Activated CD8-positive, alpha-beta memory T cell treated with anti-CD3 and anti-CD28 coated beads, Interleukin-2, amount 50 U/mL, for 48 hours (primary cell): Measurements from ENCODE around the gene PARN.
"Not testable (repeated sequence)": the region's sequence is repeated elsewhere in the genome, so short reads cannot be mapped to it uniquely, and the experiment has no call there.

Experiments used
- DNase-seq: peaks from one replicate; pipeline ENCODE4 v3.0.0-alpha.2; 2020

PARN gene

DNA sequence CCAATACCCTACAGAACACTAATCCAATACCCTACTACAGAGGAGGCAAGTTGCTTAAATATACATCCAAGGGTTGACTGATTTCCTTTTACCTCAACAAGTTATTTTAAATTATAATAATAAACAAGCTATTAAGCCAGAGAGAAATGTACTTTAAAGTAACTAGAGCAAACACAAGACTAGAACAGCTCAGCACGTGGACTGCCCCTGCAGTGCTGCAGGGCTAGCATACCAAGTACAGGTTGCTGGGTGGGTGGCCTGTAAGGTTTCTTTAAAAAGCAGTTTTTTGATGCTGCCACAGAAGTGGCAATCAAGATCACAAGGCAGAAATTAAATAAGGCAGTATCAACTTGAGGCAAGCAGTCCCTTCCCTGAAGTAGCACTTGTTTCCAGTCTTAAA is 63.5 kb downstream of the PARN start:
- DNase-seq: no peak

DNA sequence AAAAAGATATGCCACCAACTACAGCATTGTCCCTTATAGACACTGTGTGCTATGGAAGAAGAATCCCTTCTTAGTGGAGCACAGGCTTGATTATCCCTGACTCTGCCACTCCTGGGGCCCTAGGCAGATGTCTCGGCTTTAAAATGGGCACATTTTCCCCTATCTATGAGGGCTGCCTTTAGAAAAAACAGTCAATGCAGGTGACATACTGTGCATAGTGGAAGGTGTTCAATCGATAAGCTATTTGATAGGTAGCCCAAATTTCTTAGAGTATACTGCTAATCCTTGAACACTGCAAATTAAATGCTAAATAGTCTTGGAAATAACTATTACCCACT is 64.4 kb downstream of the PARN start:
- no peak for DNase-seq

DNA sequence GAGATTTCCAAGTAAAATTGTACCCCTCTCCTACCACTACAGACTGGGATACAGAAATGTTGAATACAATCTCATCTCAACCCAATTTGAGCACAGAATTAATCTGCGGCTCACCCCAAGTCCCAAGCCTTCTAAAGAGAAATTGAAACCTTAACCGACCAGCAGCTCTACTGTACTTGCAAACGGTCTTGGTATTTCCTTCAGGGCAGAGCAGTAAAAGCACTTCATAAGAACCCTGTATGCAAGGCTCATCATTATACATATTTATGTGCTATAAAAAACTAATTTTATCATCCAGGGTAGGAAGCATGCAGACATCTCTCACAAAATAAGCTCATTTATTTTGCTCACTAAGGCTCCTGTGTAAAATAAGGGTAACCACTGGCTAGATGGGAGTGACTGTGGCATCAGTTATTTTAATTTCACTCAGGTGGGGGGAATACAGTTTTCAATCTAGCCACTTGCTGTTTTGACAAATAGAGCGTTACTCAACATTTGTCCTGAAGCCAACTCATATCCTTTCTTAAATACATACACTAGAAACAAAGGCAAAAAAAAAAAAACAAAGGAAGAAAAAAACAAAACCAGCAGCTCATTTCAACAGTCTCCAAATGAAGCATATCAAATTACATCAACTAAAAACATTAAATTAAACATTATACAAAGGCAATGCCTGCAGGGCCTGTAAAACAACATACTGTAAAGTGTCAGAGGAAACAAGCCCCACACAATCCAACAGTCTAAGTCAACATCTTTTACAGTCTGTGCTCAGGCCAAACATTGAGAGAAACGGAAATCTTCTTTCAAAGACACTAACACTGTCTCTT is 65.0 kb downstream of the PARN start:
- DNase-seq: no peak

DNA sequence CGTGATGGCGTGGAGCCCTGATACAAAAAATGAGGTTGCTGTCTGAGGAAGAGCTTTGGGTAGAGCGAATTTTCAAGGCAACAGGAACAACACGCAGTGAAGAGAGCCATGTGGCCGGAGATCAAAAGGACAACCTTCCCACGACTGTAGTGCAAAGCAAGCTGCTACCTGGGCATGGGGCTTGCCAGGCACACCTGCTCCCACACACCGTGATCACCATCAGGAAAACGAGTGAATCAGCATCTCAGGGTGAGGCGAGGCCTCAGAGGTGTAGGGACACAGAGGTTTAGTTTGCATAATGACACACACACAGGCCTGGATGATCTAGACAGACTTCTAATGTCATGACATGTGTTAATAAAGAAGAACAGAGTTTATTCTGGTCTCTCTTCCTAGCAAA is 65.7 kb downstream of the PARN start:
- no peak for DNase-seq

DNA sequence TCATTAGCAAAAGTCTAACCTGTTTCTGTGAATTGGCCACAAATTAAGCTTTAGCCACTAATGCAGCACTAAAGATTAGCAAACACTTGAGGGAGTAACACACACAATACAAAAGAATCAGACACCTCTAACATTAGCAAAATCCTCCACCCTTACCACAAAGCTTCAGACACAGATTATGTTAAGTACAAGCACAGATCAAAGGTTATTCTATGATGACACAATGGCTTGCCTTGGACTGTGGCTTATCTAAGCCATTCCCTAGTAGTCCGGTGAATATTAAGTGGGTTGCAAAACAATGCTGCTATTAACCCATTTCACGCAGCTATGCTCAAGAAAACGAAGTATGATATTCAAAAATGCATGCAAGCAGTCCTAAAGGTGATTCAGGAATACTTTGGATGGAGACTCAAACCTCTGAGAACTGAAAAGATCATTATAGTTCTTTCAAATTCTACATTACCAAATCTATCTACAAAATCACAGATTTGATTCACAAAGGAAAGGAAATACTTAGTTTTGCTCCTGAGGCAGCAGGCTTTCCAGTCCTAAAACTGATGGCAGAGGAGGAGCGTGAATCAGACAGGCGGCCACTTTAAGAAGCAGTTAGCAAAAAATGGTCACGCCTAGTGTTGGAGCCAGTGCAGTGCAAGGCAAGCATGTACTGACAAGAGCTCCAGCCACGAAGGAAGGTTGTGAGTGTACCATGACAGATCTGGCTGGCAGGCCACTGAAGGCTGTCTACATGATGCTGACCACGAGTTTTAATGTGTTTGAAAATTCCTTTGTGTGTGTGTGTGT is 67.2 kb downstream of the PARN start:
- DNase-seq: no peak

DNA sequence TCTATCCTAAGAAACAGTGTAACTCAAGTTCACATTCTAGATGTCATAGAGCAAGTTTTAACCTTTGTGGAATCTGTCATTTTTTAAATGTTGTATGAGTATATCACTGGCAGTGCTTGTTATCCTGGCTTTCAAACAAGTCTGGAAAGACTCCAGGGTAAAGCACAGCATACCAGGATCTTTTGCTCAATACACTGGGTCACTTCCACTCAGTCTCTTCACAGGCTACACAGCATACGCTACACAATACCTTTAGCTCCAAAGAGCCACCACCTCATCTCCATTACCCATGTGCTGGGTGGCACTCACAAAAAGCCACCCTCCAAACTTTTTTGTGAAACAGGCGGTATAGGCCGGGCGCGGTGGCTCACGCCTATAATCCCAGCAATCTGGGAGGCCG is 69.5 kb downstream of the PARN start:
- no peak for DNase-seq

DNA sequence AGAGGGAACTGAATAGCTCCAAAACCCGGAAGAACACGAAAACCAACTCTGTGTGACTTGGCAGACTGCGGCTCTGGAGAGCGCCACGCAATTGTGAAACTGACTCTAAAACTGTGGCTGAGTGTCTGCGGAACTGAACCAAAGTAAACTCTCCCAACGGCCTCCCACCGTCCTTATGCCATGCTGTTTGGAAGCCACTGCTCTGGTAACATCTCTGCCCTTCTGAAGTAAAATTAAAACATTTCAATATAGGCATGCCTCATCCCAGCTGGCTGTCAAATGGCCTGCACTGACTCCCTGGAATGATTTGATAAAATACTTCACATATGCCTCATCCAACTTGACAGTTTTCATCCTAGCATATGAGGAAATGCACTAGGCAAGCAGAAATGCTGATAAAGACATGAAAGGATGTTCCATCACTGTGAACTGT is 70.2 kb downstream of the PARN start:
- DNase-seq: no peak

DNA sequence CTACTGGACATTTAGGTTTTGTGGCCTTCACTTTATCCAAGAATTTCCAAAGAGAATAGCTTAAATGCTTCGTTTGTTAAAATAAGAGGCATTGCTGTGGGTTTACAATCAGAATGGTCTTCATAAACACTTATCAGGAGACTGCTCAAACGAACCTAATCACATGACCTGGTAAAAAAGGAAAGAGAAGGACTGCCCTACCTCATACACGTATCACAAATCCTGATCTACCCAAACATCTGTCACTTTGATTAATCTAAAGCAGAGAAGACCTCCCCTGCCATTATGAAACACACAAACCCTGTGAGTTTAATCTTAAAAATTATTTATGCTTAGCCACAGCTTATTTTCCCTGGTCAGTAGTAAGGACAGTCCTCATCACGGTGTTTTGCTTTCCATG is 76.6 kb downstream of the PARN start:
- no peak for DNase-seq

DNA sequence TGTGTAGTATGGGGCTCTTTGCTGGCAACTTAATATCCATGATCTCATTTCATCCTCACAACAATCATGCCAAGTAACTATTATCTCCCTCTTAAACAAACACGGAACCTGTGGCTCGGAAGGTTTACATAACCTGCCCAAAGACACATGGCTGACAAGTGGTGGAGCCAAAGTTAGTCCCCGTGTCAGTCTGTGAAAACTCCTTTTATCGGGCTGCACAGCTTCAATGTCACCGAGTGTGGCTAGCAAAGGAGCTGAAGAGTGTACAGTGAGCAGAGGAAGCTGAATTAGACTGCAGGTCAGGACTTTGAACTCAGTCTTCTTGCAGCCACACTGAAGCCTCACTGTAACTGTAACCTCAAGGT is 80.3 kb downstream of the PARN start:
- no peak for DNase-seq

DNA sequence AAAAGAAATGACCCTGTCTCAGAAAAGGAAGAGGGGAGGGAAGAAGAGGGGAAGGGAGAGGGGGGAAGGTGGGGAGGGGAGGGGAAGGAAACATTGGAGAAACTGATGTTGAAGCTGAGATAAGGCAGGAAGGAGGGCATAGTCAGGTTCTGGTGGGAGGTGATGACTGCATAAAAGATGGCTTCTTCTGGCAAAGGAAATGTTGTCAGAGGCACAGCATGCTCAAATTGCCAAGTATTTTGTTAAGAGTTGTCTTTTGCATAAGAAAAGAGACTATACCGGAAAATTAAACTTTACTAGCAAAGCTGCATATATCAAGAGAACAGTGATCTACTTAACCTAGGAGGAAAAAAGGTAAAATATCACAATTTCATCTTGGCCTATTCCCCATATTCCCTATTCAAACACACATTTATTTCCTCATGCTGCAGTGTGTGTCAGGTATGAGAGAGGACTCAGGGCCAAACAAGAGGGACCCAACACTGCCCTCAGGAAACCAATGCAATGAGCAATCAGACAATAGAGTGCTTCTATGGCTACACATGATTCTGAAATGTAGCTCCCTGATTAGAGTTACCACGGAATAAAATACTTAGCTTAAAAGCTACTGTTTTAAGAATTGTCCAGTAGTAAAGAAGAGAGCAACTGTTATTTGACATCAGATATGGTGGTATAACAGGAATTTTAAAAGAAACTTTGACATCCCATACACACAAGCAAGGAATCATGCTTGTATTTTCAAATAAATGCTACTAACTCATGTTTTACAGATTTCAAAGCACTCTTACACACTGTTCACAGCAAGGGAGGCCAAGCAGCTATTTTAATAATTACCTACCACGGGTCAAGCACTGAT is 80.9 kb downstream of the PARN start:
- DNase-seq: no peak

DNA sequence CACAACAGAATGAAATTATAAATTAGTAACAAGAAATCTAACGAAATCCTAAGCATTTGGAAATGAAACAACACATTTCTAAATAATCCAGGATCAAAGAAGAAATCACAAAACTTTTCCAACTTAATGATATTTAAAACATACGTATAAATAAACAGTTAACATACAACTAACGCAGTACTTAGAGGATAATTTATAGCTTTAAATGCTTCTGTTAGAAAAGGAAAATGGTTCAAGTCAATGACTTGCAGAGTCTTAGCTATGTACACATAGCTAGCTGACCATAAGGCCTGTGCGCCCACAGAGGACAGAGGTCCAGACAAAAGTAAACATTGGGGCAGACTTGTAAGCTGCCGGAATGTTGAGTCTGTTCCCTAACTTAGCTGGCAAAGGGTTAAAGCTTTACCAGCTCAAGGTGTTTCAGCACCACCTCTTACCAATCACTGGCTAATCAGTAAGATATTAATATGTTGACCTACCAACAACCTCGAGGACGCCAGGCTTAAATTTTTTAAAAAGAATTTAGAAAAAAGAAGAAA is 84.6 kb downstream of the PARN start:
- DNase-seq: no peak

DNA sequence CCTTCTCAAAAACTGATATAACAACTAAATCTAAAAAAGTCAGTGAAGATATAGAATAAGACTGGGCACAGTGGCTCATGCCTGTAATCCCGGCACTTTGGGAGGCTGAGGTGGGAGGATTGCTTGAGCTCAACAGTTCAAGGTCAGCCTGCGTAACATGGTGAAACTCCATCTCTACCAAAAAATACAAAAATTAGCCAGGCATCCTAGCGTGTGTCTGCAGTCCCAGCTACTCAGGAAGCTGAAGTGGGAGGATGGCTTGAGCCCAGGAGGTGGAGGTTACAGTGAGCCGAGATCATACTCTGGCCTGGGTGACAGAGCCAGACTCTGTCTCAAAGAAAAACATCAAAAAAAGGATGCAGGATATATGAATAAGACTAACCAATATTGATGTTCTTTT is 85.2 kb downstream of the PARN start:
- not testable (repeated sequence) for DNase-seq

DNA sequence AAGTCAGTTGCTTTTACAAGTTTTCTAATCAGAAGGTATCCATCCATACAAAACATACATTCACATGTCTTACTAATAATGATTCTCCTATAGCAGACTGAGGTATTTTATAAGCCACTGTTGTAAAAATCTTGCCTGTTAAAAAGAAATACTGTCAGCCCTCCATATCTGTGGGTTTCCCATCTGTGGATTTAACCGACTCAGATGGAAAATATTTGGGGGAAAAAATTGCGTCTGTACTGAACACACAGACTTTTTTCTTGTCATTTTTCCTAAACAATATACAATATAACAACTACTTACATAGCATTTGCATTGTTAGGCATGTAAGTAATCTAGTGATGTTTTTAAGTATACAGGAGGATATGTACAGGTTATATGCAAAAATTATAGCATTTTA is 90.4 kb downstream of the PARN start:
- no peak for DNase-seq

DNA sequence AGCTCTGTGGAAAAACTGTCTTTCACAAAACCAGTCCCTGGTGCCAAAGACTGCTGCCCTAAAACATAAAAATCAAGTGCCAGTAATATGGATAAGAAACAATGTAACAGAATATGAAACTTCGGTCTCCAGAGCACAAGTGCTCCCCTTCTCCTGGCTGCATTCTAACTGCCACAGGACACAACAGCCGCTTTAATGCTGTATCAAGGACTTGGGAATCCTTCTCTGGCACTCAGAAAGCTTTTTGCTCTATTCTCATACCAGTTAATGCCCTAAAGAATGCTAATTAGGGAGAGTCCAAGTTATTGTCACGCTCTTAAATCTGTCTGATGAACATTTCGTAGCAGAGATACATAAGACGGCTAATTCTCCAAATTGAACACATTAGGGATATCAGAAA is 90.9 kb downstream of the PARN start:
- no peak for DNase-seq

DNA sequence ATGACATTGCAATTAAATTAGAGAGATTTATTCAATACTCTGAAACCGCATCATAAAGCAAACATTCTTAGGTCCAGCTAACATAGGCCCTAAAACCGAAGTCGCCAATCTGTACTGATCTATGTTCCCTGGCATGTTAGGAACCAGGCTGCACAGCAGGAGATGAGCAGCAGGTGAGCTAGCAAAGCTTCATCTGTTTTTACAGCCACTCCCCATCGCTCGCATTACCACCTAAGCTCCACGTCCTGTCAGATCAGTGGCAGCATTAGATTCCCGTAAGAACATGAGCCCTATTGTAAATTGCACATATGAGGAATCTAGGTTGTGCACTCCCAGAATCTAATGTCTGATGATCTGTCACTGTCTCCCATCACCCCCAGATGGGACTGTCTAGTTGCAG is 91.5 kb downstream of the PARN start:
- no peak for DNase-seq

DNA sequence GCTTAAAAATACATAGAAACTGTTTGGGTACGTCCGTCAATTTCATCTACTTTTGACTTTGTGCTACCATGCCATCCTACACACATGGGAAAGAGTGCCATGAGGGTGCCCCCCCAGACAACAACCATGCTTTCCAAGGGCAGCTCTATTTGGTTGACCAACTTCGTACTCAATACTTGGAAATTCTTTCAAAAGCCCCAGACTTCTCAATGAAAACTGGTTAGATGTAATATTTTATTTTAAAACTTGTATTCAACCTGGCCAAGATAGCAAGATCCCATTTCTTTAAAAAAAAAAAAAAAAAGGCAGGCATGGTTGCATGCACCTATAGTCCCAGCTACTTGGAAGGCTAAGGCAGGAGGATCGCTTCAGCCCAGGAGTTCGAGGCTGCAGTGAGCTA is 98.4 kb downstream of the PARN start:
- DNase-seq: no peak

DNA sequence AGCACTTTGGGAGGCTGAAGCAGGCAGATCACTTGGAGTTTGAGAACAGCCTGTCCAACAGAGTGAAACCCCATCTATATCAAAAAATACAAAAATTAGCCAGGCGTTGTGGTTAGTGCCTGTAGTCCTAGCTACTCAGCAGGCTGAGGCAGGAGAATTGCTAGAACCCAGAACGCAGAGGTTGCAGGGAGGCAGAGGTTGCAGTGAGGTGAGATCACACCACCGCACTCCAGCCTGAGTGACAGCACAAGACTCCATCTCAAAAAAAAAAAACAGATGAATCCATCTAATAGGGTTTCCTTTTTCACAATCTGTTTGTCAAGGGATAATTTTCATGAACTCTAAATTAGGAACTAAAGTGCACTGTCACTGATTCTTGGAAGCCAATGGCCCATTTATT is 99.0 kb downstream of the PARN start:
- no peak for DNase-seq

DNA sequence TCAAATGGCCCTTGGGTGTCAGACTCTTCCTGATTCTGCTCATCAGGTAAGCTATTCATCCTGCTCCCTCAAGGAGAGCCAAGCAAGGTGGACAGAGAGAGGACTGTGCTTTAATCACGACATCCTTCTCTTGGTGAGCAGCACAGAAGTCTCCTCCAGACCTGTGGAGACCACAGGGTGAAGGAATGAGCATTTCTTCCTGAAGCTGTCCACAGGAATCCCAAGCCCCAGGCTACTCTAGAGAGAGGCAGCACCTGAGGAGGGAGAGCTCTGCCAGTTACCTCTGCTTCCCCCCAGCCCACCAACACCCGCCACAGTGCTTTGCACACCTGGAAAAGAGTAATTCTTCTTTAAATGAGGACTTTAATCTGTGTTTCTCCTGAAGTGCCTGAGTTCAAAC is 100.0 kb downstream of the PARN start:
- DNase-seq: no peak

DNA sequence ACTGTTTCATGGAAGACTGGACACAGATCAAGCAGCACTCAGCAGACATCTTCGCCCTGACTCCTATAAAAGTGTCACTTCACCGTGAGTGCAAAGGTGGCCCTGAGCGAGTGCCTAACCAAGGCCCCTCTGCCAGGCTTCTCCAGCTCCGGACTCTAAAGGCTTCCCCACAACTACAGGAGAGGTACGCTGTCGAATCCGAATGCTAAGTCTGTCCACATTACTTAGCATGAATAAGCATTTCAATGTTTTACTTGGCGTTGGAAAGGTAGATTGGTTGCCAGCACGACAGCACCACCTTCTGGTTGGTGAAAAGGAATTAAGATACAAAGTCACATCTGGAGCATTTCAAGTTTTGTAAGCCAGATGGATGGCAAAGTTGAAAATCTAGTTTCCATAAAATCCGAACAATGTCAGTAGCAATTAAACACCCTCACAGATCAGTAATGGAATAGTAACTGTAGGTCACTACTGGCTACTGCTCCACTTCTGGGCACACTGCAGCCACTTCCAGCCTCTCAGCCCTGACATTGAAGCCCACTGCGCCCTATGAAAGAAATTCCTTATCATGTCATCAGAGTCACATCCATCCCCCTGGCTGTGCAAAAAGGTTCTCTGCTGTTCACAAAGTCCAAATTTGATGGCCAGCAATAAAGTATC is 100.9 kb downstream of the PARN start:
- peak; percentile 52 for DNase-seq

DNA sequence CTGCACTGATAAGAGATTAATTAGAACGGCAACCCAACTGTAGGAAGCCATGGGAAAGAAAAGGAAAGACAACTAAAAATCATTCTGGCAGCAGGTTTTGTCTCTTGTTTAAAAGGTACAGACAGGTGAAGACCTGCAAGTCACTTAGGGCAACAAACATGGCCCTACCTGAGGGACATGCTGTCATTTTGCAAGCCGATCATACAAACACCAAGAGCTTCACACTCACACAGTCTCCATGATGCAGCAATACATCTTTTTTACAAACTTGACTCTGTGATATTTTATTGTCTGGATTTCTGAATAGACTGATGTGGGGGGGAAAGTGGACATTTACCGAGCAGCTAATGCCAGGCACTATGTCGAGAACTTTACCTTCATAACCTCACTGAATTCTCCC is 101.8 kb downstream of the PARN start:
- DNase-seq: no peak

DNA sequence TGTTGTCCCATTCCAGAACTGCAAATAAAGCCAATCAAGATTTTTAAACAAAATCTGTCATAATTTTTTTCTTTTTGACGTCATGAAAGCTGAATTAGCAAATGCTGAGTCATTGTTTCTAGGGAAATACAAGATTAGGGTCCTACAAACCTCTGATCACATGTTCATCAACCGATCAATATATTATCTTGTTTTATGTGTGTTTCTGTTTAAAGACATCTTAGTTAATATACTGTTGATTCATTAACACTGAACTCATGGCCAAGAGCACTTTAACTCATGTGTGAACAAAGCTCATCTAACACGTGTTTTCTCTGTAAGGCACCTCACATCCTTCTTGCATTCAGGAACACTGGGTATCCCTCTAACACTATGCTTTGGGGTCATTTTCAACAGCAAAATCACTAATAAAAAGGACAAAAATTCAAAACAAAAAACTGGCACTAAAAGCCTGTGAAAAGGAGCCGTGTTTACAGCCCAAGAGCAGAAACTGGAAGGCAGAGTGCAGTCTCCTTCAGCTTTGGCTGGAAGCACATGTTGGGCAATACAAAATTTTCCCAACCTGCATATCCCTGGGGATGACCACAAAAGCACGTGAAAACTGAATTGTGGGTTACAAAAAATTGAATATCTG is 102.5 kb downstream of the PARN start:
- DNase-seq: no peak

DNA sequence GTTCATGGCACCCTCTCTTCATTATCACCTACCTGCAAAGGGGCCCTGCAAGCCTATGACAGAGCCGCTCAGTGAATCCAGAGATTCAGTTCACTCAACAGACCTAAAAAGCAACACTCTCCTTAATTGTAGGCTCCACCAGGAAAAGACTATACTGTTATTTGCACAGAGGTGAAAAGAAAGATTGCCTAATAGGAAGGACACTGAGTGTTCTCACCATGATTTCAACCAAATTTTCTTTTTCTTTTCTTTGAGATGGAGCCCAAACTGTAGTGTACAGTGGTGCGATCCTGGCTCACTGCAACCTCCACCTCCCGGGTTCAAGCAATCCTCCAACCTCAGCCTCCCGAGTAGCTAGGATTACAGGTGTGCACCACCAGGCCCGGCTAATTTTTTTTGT is 104.5 kb downstream of the PARN start:
- no peak for DNase-seq
